ENCODE results near the gene PRR15L.
"Not testable (repeated sequence)": the region's sequence is repeated elsewhere in the genome, so short reads cannot be mapped to it uniquely, and the experiment has no call there.

Gene PRR15L

DNA sequence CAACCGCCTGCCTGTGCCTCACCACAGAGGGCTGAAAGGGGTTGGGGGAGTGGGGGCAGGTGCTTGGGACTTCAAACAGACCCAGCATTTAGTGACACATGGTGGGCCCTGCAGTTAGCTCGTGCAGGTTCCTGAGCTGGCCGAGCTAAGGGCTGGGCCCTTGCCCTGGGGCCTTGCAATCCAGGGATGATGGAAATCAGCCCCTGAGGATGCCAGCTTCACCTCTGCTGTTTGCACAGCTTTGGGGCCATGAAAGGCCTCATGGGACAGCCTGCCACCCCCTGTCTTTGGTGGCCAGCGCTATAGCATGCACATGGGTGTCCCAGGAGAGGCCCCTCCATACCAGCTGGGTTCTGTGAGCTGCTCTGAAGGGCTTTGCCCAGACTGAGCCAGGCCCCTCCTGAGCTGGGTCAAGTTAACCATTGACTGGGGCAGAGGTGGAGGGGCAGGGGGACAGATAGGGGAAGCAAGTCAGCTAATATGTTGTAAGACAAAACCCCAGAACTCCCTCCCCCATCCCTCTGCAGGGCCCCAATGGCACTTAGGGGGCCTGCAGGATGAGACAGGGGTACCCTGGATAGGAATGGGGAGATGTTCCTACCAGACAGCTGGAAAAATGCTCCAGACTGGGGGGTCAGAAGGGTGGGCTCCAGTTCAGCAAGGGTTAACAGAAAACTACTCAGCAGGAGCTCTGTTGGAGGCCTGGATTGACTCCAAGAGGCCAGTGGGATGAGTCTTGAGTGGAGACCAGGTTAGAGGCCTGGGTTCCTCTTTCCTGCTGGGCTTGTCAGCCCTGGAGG, 692 bp downstream of the PRR15L start:
- DNase-seq = no peak

DNA sequence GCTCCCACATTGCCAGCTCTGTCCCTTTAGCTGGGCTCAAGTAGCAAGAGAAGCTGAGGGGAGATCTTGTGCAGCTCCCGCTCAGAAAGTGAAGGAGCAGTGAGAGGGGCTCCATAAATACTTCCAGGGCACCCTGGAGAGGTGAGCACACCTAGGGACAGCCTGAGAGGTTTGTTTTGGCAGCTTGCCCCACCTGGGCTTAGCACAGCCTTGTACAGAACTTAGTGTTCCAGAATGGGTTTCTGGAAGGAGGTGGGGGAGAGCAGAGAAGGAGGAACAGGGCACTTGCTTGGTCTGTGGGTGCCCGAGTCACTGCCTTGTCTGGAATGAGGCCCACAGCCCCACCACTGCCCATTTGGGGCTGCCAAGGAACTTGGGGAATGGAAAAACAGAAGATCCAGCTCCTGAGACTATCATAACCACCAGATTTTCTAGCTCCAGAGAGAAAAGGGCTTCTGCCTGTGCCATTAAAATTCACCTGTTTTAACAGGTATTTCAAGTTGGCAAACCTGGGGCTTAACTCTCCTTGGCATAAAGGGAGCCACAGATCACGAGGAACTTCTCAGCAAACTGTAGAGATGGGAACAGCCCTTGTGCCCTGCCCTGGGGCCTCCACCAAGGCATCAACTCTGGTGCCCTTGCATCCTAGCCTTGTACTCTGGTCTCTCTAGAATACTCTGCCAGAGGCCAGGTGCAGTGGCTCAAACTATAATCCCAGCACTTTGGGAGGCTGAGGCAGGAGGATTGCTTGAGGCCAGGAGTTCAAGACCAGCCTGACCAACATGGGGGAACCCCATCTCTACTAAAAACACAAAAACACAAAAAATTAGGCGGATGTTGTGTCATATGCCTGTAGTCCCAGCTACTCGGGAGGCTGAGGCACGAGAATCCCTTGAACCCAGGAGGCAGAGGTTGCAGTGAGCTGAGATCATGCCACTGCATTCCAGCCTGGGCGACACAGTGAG, 1.9 kb downstream of the PRR15L start:
- DNase-seq = no peak

DNA sequence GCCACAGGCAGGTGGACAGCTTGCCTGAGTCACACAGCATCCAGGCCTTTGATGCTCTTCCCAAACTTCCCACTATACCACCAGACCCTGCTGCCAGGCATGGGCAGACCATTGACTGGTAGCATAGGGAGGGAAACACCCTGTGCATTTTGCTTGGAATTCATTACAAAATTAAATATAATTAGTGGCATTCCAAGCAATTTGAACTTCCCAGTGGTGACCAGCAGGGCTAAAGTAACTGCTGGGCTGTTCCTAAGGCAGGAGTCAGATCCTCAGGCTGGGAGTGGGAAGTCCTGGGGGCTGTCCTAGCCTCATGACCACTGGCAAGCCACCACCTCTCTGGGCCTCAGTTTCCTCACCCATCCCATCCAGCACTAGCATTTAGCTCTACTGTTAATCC, 3.8 kb downstream of the PRR15L start:
- DNase-seq = no peak

DNA sequence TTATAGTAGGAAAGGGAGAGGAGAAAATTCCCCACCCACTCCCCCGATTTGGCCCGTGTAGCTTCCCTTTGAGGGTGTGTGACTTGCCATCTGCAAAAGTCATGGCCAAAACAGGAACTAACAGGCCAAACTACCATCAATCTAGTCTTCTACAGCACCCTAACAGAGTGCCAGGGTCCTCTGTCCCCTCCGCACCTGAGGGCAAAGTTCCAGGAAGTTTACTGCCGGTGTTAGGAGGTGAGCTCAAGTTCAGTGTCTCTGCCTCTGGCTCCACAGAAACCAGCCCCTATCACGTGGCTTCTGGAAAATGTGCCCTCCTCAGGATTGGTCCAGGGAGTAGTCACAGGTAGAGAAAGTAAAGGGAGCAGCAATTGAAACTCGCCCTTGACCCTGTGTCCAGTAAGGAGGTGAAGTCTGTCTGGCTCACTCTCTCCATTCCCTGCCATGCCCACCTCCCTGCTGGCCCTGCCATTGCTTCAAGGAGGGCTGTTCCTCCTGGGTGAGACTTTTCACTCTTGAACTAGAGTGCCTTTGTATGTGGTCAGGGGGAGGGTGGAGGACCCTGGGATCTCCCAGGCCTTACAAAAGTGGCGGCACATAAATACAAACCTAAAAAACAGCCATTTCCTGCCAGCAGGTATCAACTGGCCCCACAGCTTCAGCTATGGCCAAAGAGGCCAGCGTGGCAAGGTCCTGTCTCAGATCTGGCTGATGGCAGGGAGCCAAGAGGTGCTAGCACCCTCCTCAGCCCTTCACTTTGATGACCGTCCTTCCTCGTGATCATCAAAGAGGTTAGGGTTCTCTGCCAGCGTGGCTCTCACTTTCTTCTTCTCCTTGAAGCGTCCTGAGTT, 5.3 kb downstream of the PRR15L start:
- peak; percentile 84 to 88 (median 84) for DNase-seq

DNA sequence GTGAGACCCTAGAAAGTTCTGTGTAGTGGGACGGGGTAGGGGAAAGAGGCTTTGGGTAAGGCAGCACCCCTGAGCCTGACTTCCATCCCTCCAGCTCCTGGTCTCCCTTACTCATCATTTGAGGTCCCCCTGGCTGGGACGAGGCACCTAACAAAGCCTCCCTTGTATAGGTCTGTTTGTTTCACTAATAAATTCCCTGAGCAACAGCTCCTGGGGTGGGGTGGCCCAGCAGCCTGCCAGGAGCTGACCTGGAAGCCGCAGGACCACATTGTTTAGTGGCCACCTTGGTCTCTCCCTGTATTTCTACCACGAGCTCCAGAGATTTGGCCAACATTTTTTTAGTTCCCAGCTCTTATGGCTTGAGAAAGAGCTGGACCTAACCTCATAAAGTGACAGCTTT, 7.2 kb downstream of the PRR15L start:
- no peak for DNase-seq

DNA sequence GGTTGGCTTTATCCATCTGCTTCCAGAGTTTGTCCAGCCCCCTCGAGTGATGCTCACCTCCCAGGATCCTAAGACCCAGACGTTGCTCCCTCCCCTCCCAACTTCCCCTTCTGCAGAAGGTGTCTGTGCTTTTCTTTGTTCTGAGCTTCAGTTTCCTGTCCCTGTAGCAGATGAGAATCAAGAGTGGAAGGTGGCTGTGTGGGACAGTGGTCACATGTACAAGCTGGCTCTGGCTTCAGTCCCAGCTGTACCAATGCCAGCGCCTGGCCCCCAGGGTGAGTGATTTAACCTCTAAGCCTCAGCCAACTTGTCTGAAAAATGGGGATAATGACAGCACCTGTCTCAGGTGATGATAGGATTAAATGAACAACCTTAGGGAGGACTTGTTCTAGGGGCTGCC, 7.7 kb downstream of the PRR15L start:
- no peak for DNase-seq

DNA sequence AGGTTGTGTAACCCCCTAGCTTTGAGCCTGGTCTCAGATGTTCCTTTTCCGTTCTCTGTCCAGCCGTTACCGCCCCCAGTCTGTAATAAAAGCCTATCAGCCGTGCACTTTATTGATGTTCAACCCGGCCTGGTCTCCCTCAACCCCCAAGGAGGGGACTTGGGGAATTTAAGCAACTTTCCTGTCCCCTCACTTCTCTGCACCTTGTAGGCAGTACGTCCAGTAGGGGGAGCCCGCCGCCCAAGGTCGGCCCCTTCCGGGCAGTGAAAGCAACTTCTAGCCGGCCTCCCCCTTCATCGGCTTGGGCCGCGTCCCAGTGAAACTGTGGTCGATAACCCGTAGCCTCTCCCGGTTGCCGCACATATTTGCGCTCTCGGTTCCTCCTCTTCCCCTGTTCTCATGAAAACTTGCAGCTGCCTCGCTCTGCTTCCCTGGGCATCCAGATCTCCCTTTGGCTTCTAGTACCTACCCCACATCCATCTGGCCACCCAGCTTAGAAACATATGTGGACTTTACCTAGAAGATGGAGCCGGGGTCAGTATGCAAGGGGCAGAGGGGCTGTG, 8.4 kb downstream of the PRR15L start:
- DNase-seq = peak; percentile 87 to 94 (median 87)

DNA sequence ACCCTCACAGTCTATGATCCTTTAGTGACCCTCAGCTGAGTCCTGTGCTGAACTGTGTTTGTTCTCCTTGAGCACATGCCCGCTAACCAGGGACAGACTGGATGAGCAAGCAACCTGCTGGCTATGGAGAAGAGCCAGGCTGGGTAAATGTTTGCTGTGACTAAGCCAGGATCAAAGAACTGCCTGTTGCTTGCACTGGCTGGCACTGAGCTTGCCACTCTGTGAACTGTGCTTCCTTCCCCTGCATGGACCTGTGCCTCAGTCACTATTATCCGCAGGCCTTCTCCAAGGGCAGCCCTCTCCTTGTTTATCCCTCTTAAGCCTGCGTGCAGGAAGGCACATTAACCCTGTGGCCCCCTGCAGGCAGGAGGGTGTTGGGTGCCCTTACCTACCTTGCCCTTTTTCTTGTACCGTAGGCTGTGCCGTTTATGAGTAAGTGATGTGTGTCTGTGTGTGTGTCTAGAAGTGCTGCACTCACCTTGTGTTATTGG, 8.9 kb downstream of the PRR15L start:
- DNase-seq = no peak

DNA sequence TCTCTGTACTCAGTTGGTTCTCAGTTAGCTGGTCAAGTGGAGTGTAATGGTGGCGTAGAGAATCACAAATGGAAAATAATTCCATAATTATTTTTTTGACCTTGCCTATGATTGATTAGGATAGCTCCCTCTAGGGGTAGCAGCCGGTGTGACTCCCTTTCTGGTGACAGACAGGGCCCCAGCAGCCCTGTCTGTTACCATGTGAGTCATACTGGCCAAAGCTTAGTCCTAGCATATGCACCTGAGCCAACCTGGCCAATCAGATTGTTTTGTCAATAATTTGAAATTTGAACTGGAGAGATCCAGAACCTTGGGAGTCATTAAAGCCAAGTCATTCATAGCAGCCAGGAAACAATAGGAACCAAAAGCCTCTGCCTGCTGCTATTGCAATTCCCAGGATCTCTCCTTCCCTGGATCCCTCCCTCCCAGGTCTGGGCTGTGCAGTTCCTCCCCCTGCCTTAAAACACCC, 10.7 kb downstream of the PRR15L start:
- peak; percentile 75 to 85 (median 78) for DNase-seq

DNA sequence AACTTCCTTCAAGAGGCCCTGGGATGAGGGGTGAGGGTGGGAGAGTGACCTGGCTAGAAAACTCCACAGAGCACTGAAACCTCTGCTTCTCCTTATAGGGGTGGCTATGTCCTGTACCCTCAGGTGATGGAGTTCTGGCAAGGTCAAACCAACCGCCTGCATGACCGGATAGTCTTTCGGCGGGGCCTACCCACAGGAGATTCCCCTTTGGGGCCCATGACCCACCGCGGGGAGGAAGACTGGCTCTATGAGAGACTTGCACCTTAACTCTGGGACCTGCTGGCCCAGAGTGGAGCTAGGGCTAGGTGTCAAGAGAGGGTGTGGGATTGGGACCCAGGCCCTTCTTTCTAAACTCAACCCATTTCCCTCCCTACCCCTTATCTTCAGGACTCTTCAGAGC, 11.2 kb downstream of the PRR15L start:
- no peak for DNase-seq

DNA sequence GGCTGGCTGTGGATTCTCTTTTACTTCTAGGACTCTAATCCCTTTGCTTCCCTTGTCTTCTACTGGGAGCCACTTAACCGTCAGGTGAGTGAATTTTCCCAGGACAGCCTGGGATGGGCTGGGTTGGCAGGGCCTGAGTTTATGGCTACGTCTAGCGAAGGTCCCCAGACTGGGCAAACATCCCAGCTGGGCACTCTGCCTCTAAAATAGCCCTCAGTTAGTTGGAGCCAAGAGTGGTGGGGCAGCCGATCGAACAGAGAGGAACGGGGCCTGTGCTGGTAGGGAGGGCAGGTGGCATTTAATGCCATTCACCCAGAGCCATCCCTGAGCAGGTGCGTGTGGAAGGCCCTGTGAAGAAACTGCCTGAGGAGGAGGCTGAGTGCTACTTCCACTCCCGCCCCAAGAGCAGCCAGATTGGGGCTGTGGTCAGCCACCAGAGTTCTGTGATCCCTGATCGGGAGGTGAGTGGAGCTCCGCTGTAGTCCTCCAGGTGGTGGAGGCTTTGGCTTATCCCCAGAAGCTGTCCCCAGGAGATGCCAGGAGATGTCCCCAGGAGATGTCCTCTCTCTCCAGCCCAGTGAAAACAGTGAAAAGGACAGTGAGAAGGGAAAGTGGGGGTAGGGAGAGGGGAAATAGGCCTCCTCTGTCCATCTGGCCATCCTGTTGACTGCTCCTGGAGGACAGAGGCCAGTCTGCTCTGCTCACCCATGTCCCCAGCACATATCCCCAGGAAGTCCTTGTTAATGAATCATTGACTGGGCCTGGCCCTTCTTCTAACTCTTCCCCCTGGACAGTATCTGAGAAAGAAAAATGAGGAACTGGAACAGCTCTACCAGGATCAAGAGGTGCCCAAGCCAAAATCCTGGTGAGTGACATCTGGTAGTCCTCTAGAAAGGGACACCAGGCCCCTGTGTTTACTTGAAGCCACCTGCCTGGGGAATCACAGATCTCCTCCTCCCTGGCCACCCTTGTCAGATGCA, 11.9 kb downstream of the PRR15L start:
- peak; percentile 68 to 80 (median 75) for DNase-seq

DNA sequence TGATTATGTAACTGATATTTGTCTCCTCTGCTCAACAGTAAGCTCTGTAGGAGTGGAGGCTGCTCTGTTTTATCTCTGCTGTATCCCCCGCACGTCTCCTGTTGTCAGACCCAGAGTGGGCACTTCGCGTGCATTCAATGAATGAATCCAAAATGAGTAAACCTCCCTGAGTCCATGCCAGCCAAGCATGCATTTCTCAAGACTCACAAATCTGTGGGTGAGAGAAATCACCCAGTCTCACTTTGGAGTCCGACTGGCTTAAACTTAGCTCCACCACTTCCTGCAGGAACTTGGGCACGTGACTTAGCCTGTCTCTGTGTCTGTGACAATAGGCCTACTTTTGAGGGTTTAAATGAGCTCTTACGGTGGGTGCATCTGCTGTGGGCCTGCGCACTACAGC, 12.6 kb downstream of the PRR15L start:
- DNase-seq = peak; percentile 64 to 77 (median 75)

DNA sequence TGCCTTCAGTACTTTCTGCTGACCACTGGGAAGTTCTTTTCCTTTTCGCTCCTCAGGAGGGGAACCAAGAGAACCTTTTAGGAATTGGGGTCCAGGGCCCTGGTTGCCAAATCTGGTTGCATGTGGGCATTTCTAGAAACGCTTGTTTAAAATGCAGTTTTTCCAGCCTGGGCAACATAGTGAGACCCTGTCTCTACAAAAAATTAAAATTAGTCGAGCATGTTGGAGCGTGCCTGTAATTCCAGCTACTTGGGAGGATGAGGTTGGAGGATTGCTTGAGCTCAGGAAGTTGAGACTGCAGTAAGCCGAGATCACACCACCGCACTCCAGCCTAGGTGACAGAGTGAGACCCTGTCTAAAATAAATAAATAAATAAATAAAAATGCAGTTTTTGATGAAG, 15.1 kb downstream of the PRR15L start:
- no peak for DNase-seq

DNA sequence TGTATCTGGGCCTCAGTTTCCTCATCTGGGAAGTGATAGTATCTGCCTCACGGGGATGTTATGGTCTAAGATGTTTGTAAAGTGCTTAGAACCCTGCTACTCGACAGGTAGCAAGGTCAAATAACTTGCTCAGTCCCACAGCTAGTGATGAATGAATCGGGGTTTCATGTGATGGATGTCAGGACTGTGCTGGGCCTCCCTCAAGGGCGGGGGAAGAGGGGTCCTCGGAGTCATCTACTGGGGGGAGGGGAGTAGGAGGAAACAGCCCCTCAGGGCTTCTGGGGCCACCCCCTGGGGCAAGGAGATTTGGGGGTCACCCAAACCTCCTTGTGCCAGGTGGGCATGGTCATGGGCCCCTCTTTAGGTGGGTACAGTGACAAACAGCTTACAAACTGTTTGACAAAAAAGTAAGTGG, 15.6 kb downstream of the PRR15L start:
- DNase-seq = no peak

DNA sequence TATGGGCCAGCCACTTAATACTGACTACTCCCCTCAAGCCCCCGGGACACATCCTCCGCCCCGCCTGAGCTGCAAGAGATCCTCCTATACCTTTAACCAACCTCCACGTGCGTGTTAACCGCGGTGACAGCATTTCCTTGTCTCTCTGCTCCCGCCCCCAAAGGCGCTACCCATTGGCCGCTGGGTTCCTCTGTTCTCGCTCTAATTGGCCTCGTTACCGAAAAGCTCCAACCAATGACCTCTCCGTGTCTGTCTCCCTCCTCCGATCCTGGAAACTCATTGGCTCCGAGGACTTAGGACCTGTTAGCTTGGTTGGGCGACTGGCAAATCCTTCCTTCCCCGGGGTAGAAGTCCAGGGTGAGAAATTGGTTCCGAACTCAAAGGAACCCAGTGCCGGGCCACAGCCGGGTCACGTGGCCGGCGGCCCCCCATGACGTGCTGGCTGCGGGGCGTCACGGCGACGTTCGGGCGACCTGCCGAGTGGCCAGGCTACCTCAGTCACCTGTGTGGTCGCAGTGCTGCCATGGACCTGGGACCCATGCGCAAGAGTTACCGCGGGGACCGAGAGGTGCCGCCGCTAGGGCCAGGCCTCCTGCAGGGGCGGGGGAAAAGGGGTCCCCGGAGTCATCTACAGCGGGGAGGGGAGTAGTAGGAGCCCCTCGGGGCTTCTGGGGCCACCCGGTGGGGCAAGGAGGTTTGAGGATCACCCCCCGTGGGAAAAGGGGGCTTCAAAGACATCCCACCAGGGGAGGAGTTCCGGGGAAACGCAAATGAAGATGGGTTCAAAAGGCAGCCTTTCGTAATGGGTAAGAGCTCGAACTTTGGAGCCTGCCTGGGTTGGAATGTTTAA, 16.2 kb downstream of the PRR15L start, which contains the start of gene PNPO:
TSS of gene PNPO (plus strand) at position 326 of the 850 bp plus-strand sequence. CDS start at position 431, 105 bp downstream.
- DNase-seq = peak; percentile 96 to 98 (median 98)

DNA sequence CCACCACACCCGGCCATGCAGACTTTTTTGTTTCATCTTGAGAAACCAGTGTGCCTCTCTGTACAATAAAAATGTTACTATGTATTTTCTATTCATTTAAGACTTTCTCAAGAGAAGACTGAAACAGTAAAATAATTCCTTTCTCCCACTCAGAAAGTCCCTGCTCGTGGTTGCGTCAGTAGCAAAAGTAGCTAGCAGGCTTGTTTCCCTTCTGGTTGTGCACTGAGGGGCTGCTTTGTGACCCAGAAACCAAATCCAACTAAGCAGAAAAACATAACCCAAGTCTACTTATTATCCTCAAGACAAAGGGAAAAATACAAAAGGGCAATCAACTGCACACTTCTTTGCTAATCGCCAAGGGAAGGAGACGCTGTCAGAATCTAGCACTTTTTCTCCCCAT, 19.7 kb downstream of the PRR15L start:
- DNase-seq = peak; percentile 67 to 75 (median 71)

DNA sequence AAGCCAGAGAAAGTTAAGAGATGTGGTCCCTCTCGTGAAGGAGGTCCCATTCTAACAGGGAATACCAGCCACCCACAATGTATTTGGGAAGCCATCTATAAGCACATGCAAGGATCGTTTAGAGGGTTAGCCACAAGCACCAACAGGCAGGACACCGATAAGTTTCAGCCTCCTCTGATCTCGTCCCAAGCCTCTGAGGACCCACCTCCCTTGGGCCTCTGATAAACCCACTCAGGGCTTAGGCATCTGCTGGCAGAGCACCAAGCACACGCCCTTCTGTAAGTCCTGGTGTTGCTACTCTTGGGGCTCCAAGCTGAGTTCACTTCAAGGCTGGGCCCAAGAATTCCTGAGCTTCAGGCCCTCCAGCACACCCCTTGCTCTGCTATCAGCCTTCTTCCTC, 21.7 kb downstream of the PRR15L start:
- no peak for DNase-seq

DNA sequence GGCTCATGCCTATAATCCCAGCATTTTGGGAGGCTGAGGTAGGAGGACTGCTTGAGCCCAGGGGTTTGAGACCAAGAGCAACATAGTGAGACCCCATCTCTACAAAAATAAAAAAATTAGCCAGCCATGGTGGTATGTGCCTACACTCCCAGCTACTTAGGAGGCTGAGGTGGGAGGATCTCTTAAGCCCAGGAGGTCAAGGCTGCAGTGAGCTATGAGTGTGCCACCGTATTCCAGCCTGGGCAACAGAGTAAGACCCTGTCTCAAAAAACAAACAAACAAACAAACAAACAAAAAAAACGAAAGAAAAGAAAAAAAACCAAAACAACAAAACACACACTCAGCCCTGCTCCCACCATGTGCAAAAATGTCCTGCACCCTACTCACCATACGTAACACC, 22.2 kb downstream of the PRR15L start:
- DNase-seq = not testable (repeated sequence)

DNA sequence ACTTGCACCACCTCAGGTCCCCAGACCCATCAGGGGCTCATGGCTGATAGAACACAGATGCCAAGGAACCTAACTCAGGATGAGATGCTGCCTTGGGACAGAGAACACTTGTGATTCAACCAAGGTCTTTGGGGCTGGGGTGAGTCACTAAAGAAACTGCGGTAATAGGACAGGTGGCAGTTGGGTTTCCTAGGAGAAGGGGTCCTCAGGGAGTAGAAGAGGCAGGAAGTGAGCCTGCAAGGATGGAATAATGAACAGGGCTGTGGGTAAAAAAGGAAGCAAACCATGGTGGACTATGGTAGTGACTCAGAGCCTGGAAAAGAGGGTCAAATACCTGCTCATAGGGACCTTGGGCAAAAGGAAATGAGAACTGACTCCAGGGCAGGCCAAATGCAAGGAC, 22.8 kb downstream of the PRR15L start:
- no peak for DNase-seq

DNA sequence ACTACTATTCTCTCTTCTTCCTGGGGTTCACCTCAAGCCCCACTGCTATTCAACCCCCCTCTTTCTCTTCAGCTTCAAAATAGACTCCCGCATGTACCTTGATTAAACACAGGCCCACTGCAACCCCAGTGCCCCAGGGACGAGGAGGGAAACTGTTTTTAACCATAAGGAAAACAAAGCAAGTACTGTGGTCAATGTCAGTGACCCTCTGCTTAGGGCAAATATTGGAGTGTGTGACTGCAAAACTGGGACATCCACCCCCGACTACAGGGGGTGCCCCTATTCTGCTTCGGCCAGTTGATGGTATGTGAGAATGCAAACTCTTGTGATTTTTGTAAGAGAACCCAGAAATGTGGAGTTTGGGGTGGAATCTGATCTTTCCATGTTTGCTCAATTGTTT, 25.8 kb downstream of the PRR15L start:
- DNase-seq = no peak

Measured in suppressor macrophage treated with lipopolysaccharide for 1 hour (primary cell).